Measurements from ENCODE around the gene C16orf90.

DNA sequence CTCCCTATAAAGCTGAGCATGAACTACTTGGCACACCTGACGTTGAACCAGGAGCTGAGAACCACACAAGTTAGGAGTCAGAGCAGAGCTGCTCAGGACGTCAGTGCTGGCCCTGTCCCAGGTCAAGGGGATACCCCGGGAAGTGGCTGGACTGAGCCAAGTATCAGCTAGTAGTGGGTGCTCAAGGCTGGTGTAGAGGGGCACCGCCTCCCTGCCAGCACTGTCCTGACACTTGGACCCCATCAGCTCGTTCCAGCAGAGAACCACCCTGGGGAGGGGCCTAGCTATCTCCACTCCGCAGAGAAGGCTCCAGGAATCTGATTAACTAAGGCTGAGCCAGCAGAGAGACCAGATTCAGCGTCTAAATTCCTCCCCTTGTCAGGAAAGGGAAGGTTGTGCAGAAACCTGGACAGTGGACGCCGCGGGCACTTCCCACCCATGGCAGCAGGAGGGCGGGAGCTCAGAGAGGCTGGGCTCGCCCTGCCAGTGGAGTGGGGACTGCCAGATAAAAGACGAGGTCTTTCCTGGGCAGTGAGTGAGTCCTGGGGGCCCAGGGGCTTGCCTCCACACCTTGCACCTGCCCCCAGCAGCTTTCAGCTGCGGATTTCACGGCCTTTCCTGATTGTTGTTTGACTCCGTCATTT, 21.0 kb downstream of the C16orf90 start:
- no peak for TF ChIP-seq ZBTB33 (IDR thresholded peaks at IDR 0.05)
- TF ChIP-seq SP1 (IDR thresholded peaks at IDR 0.05), result no peak
- no peak for TF ChIP-seq CTCF (IDR thresholded peaks at IDR 0.05; ENCODE audit: low read depth, low read length, missing input control)
- no peak for TF ChIP-seq FOXA1 (IDR thresholded peaks at IDR 0.05)
- TF ChIP-seq TAF1 (conservative IDR thresholded peaks at IDR 0.05), result no peak
- TF ChIP-seq RAD21 (IDR thresholded peaks at IDR 0.05), result no peak

Data from liver (tissue), 3 donors.